ENCODE data around the gene URGCP.
"Not testable (repeated sequence)": the region's sequence is repeated elsewhere in the genome, so short reads cannot be mapped to it uniquely, and the experiment has no call there.

Gene URGCP

GRCh38 chr7:43872406-43873110, 33.8 kb downstream of the URGCP start:
- no peak for DNase-seq

- DNase-seq = no peak
These were observed 35.3 kb downstream of the URGCP start for GRCh38 chr7:43871064-43871463.

- no peak for DNase-seq
These were observed 36.1 kb downstream of the URGCP start for GRCh38 chr7:43870316-43870715.

GRCh38 chr7:43869867-43870240, 36.5 kb downstream of the URGCP start:
- DNase-seq = no peak

GRCh38 chr7:43869006-43869866, 37.2 kb downstream of the URGCP start, which contains the start of gene MRPS24:
Gene MRPS24 (minus strand): TSS chr7:43869517. CDS start chr7:43869495, 22 bp downstream.
- DNase-seq = peak; percentile 91 to 94

GRCh38 chr7:43868681-43869005, 37.8 kb downstream of the URGCP start:
- DNase-seq = no peak

GRCh38 chr7:43868181-43868580, 38.2 kb downstream of the URGCP start:
- no peak for DNase-seq

- DNase-seq = no peak
These were observed 41.1 kb downstream of the URGCP start for GRCh38 chr7:43865277-43865676.

- no peak for DNase-seq
These were observed 42.3 kb downstream of the URGCP start for GRCh38 chr7:43864126-43864525.

- DNase-seq = no peak
These were observed 49.4 kb downstream of the URGCP start for GRCh38 chr7:43856996-43857395.

- no peak for DNase-seq
These were observed 50.1 kb downstream of the URGCP start for GRCh38 chr7:43856316-43856715.

GRCh38 chr7:43855176-43855575, 51.2 kb downstream of the URGCP start:
- DNase-seq = no peak

GRCh38 chr7:43851805-43852204, 54.6 kb downstream of the URGCP start:
- DNase-seq = no peak

- DNase-seq = no peak
These were observed 55.9 kb downstream of the URGCP start for GRCh38 chr7:43850348-43851116.

GRCh38 chr7:43849047-43849446, 57.3 kb downstream of the URGCP start:
- DNase-seq = no peak

- DNase-seq = no peak
These were observed 58.9 kb downstream of the URGCP start for GRCh38 chr7:43847496-43847895.

- no peak for DNase-seq
These were observed 61.7 kb downstream of the URGCP start for GRCh38 chr7:43844662-43845061.

- DNase-seq = no peak
These were observed 62.1 kb downstream of the URGCP start for GRCh38 chr7:43844257-43844656.

GRCh38 chr7:43843296-43843695, 63.1 kb downstream of the URGCP start:
- no peak for DNase-seq

- no peak for DNase-seq
These were observed 68.2 kb downstream of the URGCP start for GRCh38 chr7:43838201-43838658.

- no peak for DNase-seq
These were observed 71.7 kb downstream of the URGCP start for GRCh38 chr7:43834463-43835251.

GRCh38 chr7:43830917-43831316, 75.5 kb downstream of the URGCP start:
- not testable (repeated sequence) for DNase-seq
